ENCODE data around the gene ATRN.

DNA sequence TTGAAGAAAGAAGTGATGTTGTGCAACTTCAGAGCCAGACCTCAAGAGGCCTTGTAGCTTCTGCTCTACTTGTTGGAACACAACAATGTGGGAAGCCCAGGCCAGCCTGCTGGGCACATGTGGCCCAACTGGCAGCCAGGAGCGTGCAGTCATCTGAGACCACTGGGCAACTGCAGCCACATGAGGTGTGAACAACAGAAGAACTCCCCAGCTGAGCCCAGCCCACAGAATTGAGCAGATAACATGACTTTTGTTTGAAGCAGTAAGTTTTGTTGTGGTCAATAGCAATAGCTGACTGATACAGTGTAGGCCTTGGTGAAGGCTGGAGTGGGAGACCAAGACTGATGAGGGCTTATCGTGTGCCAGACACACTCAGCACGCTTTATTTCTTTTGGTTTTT is 219.6 kb downstream of the ATRN start:
- TF ChIP-seq YY1 (IDR thresholded peaks at IDR 0.05; ENCODE audit: insufficient read depth, insufficient read length) (no peak), SUZ12 (IDR thresholded peaks at IDR 0.05; ENCODE audit: extremely low read depth, insufficient read depth, insufficient read length) (no peak), ZNF274 (IDR thresholded peaks at IDR 0.05; ENCODE audit: low read depth, low read length) (no peak)
